Measurements from ENCODE around the gene KIAA1671.

- TF ChIP-seq CTCF (IDR thresholded peaks at IDR 0.05) = no peak
- no peak for TF ChIP-seq EZH2 (IDR thresholded peaks at IDR 0.05; ENCODE audit: borderline replicate concordance, insufficient read depth, low read depth, low read length, poor library complexity, severe bottlenecking)
Observed at GRCh38 chr22:24968066-24968561, 15.6 kb downstream of the KIAA1671 start.
